HuH-7 (cell line): Measurements from ENCODE around the gene TGM4.
"Not testable (repeated sequence)": the region's sequence is repeated elsewhere in the genome, so short reads cannot be mapped to it uniquely, and the experiment has no call there.

Experiments used
- DNase-seq: peaks from one replicate; pipeline ENCODE4 v3.0.0; 2011; ENCODE audit warnings: low spot score

TGM4 gene

GRCh38 chr3:44874308-44874707 lies at the start of gene TGM4:
TGM4 (plus strand) TSS chr3:44874608; CDS start chr3:44874679, 71 bp downstream.
- DNase-seq = no peak

- DNase-seq = no peak
Observed at GRCh38 chr3:44825264-44825925, 49.0 kb upstream of the TGM4 start.

GRCh38 chr3:44827196-44827595 lies 47.2 kb upstream of the TGM4 start:
- DNase-seq = no peak

GRCh38 chr3:44831232-44831631 lies 43.2 kb upstream of the TGM4 start:
- no peak for DNase-seq

- no peak for DNase-seq
Observed at GRCh38 chr3:44832032-44832431, 42.4 kb upstream of the TGM4 start.

GRCh38 chr3:44832965-44833364 lies 41.4 kb upstream of the TGM4 start:
- DNase-seq = no peak

GRCh38 chr3:44833394-44833793 lies 41.0 kb upstream of the TGM4 start:
- no peak for DNase-seq

GRCh38 chr3:44835684-44836083 lies 38.7 kb upstream of the TGM4 start:
- no peak for DNase-seq

GRCh38 chr3:44842376-44842775 lies 32.0 kb upstream of the TGM4 start:
- no peak for DNase-seq

- DNase-seq = no peak
Observed at GRCh38 chr3:44845528-44846520, 28.6 kb upstream of the TGM4 start.

GRCh38 chr3:44848634-44849033 lies 25.8 kb upstream of the TGM4 start:
- no peak for DNase-seq

- DNase-seq = not testable (repeated sequence)
Observed at GRCh38 chr3:44856663-44857062, 17.7 kb upstream of the TGM4 start.

GRCh38 chr3:44860117-44860516 lies 14.3 kb upstream of the TGM4 start:
- DNase-seq = no peak

GRCh38 chr3:44861412-44862225 lies 12.8 kb upstream of the TGM4 start, which contains the start of gene TMEM42:
TMEM42 (plus strand) TSS chr3:44861912; CDS start chr3:44861925, 13 bp downstream.
- no peak for DNase-seq

- no peak for DNase-seq
Observed at GRCh38 chr3:44862226-44862637, 12.2 kb upstream of the TGM4 start.

- no peak for DNase-seq
Observed at GRCh38 chr3:44865272-44866035, 9.0 kb upstream of the TGM4 start.

- no peak for DNase-seq
Observed at GRCh38 chr3:44867421-44868111, 6.8 kb upstream of the TGM4 start.

GRCh38 chr3:44870375-44871061 lies 3.9 kb upstream of the TGM4 start:
- DNase-seq = no peak

- DNase-seq = no peak
Observed at GRCh38 chr3:44875596-44875995, 1.2 kb downstream of the TGM4 start.

- DNase-seq = no peak
Observed at GRCh38 chr3:44877333-44877732, 2.9 kb downstream of the TGM4 start.
